OCI-LY3 (cell line): Measurements from ENCODE around the gene CPA4.

Experiments used
- CTCF ChIP-seq: fragments of 200-600, 300-600 bp; sonication (generic); IDR thresholded peaks from 2 replicates; pipeline ENCODE4 v1.5.1; 2014; ENCODE audit warnings: antibody characterized with exemption, low read length, low read depth
- EZH2phosphoT487 ChIP-seq: fragments of 200-600 bp; shearing (Covaris generic); IDR thresholded peaks from 2 replicates; pipeline ENCODE4 v1.6.1; 2018; ENCODE audit warnings: antibody characterized with exemption, mixed run types, low read depth

GRCh38 chr7:130362251-130362816 is 69.4 kb downstream of the CPA4 start:
- TF ChIP-seq CTCF, result no peak
- no peak for TF ChIP-seq EZH2phosphoT487
